Activated CD8-positive, alpha-beta memory T cell treated with anti-CD3 and anti-CD28 coated beads, Interleukin-2, amount 50 U/mL, for 24 hours (primary cell): ENCODE results near the gene KIF3B.
"Not testable (repeated sequence)": the region's sequence is repeated elsewhere in the genome, so short reads cannot be mapped to it uniquely, and the experiment has no call there.

Experiments
- DNase-seq: peaks from one replicate; pipeline ENCODE4 v3.0.0-alpha.2; 2020; ENCODE audit errors: extremely low read depth

The KIF3B gene

DNA sequence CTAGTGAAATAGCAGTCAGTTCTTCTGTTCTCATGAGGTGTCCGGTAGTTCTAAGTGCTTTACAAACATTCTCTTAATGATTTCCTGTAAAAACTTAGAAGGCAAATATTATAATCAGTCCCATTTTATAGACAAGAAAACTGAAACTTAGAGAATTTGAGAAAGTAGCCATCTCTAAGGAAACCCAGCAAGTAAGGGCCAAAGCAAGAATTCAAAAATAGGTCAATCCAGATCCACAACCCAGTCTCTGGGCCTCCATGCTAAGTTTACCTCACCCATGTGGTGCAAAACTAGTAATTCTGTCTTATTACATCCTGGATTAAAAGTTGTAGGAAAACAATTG, 53.1 kb downstream of the KIF3B start:
- no peak for DNase-seq

GRCh38 chr20:32332614-32333013, 55.2 kb downstream of the KIF3B start:
- no peak for DNase-seq

DNA sequence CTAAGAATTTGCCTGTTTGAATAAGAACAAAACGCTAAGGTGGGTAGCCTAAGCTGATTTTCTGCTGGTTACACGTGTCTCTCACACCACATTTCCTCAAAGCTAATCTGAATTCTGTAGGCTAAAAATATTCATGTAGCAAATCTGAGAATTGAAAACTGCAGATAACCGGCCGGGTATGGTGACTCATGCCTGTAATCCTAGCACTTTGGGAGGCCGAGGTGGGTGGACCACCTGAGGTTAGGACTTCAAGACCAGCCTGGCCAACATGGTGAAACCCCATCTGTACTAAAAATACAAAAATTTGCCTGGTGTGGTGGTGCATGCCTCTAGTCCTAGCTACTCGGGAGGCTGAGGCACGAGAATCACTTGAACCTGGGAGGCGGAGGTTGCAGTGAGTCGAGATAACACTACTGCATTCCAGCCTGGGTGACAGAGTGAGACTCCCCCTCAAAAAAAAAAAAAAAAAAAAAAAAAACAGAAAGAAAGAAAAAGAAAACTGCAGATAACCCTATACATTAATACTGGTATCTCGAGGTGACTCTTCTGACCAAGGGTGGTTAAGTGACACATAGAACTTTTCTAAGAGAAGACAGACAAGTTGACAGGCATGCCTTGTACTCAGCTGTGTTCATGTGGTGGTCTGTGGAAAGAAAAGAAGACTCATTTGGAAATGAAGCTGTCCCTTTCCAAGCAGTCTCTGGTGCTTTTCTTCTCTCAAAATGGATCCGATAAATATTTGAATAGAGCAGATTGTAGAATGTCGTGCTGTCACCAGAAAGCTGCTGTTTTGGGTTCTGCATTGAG, 55.9 kb downstream of the KIF3B start:
- DNase-seq = no peak

DNA sequence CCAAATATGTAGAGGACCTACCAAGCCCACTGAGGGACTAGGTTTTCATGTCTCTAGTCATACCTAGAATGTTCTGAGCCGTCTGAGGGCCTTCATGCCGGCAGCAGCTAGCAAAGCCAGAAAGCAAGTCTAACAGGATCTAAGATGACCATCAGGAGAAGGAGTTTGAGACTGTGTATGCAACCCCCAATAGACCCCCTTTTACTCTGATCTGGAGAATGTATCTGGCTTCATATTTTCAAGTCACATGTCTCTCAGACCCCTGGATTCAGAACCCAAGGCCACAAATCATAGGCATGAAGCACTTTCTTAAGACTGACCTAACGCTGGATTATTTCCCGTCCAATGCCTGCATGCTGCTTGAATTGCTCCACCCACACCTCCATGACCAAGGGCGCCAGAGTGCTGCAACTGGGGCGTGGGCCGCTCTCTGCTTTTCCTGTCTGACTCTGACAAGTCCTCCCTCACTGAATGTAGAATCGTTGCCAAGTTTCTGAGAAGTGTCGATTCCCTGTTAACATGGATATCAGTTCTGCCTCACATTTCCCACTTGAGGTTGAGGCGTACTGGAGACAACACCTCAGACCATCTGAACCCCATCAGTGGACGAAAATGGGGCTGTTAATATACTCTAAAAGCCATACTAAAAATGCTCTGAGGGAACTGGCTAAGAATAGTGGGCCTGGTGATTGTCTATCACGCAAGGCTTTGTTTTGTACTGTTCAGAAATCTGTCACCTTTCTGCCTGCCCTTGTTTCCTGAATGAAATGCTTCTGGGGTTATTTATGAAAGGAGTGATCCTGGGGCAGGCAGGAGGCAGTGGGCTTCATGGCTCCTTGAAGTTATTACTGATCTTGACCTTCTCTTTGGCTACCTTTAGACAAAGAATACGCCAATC, 56.8 kb downstream of the KIF3B start:
- DNase-seq = no peak

DNA sequence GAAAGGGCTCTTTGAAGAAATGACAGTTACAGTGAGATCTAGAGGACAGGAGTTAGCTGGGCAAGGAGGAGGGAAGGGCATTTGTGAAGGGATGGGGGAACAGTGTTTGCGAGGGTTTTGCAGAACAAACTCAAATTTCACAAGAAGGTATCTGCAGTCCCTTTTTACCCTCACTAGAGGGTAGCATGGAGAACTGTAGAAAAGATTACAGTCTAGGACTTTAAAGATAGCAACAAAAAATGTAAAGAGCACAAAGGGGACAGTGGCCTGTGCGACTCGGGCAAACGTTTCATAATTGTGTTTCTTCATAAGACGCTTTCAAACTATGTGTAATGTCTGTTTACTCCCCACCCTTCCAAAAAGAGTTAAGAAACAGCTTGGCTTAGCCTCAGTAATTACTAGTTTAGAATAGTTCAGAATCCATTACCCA, 59.5 kb downstream of the KIF3B start:
- DNase-seq = no peak

DNA sequence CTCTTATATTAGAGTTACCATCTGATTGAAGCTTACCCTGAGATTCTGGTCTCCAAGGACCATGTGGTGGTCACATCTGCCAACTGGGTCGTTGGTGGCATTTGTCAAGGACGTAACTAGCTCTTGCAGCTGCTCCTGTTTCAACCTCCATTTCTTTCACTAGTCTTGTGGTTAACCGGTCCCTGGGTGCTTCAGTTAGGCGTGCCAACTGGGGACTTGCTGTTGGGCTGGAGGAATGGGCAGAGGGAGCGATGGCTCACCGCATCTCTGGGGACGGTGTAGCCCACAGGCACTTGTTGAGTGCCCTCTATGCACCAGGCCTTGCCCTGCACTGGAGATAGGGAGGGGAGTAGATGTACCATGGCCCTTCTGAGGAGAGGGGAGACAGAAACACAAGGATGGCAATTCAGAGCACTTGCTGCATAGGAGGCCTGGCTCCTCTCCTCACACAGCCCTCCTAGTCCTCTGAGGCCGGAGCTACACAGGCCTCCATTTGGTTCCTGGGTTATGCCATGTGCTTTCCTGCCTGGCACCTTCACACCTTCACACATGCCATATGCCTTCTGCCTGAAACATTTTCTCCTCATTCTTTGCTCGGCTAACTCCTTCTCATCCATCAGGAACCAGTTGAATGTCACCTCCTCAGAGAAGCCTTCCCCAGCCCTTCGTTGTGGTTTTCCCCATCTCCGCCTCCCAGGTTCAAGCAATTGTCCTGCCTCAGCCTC, 60.6 kb downstream of the KIF3B start:
- DNase-seq = no peak

DNA sequence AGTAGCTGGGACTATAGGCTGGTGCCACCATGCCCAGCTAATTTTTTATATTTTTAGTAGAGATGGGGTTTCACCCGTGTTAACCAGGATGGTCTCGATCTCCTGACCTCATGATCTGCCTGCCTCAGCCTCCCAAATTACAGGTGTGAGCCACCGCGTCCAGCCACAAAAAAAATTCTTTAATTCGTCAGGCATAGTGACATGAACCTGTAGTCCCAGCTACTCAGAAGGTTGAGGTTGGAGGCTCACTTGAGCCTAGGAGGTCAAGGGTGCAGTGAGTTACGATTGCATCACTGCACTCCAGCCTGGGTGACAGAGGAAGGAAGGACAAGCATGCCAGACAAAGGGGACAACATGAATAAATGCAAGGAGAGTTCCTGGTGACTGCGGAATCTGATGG, 61.2 kb downstream of the KIF3B start:
- DNase-seq = no peak

GRCh38 chr20:32339116-32339515, 61.7 kb downstream of the KIF3B start:
- no peak for DNase-seq

DNA sequence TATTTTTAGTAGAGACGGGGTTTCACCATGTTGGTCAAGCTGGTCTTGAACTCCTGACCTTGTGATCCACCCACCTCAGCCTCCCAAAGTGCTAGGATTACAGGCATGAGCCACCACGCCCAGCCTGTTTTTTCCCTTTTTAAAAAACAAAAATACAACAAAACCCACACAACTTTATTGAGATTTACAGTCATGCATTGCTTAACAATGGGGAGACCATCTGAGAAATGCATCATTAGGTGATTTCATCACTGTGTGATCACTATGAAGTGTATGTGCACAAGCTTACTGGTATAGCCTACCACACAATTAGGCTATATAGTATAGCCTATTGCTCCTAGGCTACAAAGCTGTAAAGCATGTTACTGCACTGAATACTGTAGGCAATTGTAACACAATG, 63.6 kb downstream of the KIF3B start:
- not testable (repeated sequence) for DNase-seq

DNA sequence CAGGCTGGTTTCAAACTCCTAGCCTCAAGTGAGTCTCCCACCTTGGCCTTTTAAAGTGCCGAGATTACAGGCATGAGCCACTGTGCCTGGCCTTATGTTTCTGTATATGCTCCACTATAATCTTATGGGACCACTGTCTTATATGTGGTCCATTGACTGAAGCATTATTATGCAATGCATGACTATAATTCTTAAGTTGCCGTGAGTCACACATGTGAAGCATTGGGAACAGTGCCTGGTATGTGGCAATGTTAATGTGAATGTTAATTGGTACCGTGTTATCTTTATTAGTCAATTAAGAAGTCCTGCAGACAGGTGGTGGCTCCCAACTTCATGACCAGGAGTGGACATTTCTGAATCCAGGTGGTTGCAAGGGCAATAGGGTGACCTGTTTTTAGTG, 66.0 kb downstream of the KIF3B start:
- no peak for DNase-seq

DNA sequence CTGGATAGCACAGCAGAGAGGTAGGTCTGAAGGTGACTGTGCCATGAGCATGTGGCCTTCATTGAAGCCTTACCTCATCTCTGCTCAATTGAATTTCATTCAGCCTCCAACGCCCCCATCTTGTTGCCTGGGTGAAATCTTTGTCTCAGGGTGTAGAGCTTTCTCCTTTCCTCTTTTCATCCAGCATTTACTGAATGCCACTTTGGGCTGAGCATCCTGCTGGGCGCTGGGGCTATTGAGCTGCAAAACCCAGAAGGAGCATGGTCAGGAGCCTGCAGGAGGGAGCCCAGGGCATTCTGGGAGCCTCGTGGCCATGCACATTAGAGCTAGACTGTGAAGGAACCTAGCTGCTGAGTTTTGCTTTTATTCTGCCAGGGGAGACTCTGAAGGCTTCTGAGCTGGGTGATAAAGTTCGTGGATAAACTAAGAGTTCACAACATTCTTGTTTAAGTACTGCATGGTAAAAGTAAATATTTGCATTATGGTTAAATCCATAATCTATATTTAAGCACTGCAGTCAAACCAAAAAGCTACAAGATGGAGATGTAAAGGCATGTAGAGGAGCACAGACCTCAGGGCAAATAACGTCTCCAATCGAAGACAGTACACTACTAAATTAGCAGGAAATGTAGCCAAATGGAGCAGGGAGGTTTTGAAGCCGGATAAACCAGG, 67.5 kb downstream of the KIF3B start:
- no peak for DNase-seq

- no peak for DNase-seq
Measured at GRCh38 chr20:32348207-32348606, 70.8 kb downstream of the KIF3B start.

DNA sequence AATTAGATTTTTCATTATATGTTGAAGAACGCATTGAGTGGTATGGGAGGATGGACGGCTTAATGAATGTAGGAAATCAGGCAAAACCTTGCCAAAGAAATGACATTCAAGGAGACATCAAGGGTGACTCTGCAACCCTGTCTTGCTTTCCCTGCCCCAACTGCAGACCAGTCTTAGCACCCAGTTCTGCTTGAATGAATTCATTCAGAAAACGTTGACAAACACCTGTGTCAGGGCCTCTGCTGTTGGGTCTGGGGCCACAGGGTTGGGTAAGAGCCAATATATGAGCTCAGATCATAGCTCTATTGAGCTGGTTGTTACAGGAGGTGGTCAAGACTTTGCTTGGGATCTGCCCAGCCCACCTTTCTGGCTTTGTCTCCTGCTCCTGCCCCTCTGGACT, 73.0 kb downstream of the KIF3B start:
- DNase-seq = no peak

DNA sequence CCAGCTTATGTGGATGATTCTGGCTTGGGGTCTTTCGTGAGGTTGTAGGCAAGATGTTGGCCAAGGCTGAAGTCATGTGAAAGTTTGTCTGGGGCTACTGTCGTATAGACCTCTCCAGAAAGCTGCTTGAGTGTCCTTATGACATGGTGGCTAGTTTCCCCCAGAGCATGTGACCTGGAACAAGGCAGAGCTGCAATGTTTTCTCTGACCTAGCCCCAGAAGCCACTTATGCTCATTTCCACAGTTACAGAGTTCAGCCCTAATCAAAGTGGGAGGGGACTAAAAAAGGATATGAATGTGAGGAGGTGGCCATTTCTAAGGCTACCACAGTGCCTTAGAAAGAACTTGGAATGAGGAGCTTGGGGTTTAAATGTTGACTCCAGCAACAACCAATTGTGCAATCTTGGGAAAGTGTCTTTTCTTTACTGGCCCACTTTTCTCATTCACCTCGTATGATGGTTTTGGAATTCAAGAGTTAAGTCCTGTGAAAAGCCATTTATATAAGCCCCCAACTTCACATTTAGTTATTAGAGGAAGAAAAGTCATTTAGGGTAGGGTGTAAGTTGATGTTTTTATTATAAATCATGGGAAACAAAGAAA, 74.8 kb downstream of the KIF3B start:
- no peak for DNase-seq

- DNase-seq = no peak
Measured at GRCh38 chr20:32353848-32354496, 76.5 kb downstream of the KIF3B start.

- DNase-seq = no peak
Measured at GRCh38 chr20:32354592-32355416, 77.4 kb downstream of the KIF3B start.

GRCh38 chr20:32355417-32355841, 78.0 kb downstream of the KIF3B start:
- DNase-seq = no peak

GRCh38 chr20:32355907-32356621, 78.6 kb downstream of the KIF3B start:
- DNase-seq = not testable (repeated sequence)
